Activated CD8-positive, alpha-beta T cell treated with anti-CD3 and anti-CD28 coated beads, Interleukin-2, amount 10 ng/mL, durations not matched to agents 7 days and 5 days (primary cell): ENCODE data around the gene ZBTB17. TPM values are rescaled to one million over a fixed set of nuclear protein-coding genes. Genes with fewer than 3 reads are reported as not detected.
A peak's percentile ranks its signal among the peaks of the same experiment; 100 is the strongest.

ENCODE experiments used
- ATAC-seq: fragments of 150-1000 bp; cut with Tn5 transposase; one replicate; pipeline ENCODE4 v1.10.0; 2021; ENCODE audit warnings: moderate library complexity
- CTCF ChIA-PET: fragments of 350-600 bp; sonication (Branson Sonifier 250); formaldehyde crosslinking; loops from one replicate; lab custom pipeline; 2021; ENCODE audit warnings: antibody characterized with exemption; lab: Charles Lee
- POLR2A ChIA-PET: fragments of 350-600 bp; sonication (Branson Sonifier 250); formaldehyde crosslinking; loops from one replicate; lab custom pipeline; 2021; ENCODE audit warnings: antibody characterized with exemption; lab: Charles Lee
- DNase-seq: peaks from one replicate; pipeline ENCODE4 v3.0.0-alpha.2; 2020
- H3K27ac Mint-ChIP-seq: one replicate; pipeline ENCODE4 v1.8.0; 2021; ENCODE audit warnings: mild to moderate bottlenecking, mixed read lengths
- H3K27me3 Mint-ChIP-seq: one replicate; pipeline ENCODE4 v1.8.0; 2021; ENCODE audit warnings: low read depth, mixed read lengths
- H3K36me3 Mint-ChIP-seq: one replicate; pipeline ENCODE4 v1.8.0; 2021; ENCODE audit warnings: low read depth, mixed read lengths
- H3K4me1 Mint-ChIP-seq: one replicate; pipeline ENCODE4 v1.8.0; 2021; ENCODE audit warnings: low read depth, mixed read lengths
- H3K4me3 Mint-ChIP-seq: one replicate; pipeline ENCODE4 v1.8.0; 2021; ENCODE audit warnings: mild to moderate bottlenecking, mixed read lengths
- H3K9me3 Mint-ChIP-seq: one replicate; pipeline ENCODE4 v1.8.0; 2022; ENCODE audit warnings: mixed read lengths; ENCODE audit not compliant: insufficient read depth
- total RNA-seq, 2 experiments: library from RNA; stranded (reverse); gene quantifications; one replicate each; pipeline ENCODE4 v1.2.3, GENCODE V29; 2021

ZBTB17 gene
- total RNA-seq, 2 experiments from 2014 or later = 32.3 to 33.3 TPM

GRCh38 chr1:16017076-16017460 is 41.2 kb upstream of the ZBTB17 start:
- H3K4me3 Mint-ChIP-seq = no peak overlapping the region
- H3K27me3 Mint-ChIP-seq = peaks cover 4% of the 10 kb centered on the region
- POLR2A ChIA-PET = no interaction called here
- no peak for ATAC-seq
- H3K36me3 Mint-ChIP-seq = no peaks in the 10 kb centered on the region
- H3K27ac Mint-ChIP-seq = no peak overlapping the region
- CTCF ChIA-PET = no interaction called here
- H3K4me1 Mint-ChIP-seq = peaks cover 6% of the 10 kb centered on the region
- no peak for DNase-seq
- H3K9me3 Mint-ChIP-seq = no peaks in the 10 kb centered on the region

GRCh38 chr1:16015960-16016901 is 40.3 kb upstream of the ZBTB17 start:
- no peak for DNase-seq
- ChIA-PET CTCF (no interaction called here), POLR2A (no interaction called here)
- H3K4me3 Mint-ChIP-seq = no peak overlapping the region
- H3K4me1 Mint-ChIP-seq = peaks cover 6% of the 10 kb centered on the region
- ATAC-seq = no peak
- no peaks in the 10 kb centered on the region for H3K9me3 Mint-ChIP-seq
- H3K36me3 Mint-ChIP-seq = no peaks in the 10 kb centered on the region
- no peak overlapping the region for H3K27ac Mint-ChIP-seq
- H3K27me3 Mint-ChIP-seq = peaks cover 4% of the 10 kb centered on the region

GRCh38 chr1:16015491-16015890 is 39.6 kb upstream of the ZBTB17 start:
- Mint-ChIP-seq H3K27ac (no peak overlapping the region), H3K9me3 (no peaks in the 10 kb centered on the region), H3K36me3 (no peaks in the 10 kb centered on the region), H3K4me3 (no peak overlapping the region), H3K27me3 (peaks cover 9% of the 10 kb centered on the region), H3K4me1 (peaks cover 6% of the 10 kb centered on the region)
- ChIA-PET CTCF (no interaction called here), POLR2A (no interaction called here)
- DNase-seq = no peak
- no peak for ATAC-seq

- CTCF ChIA-PET = no interaction called here
- POLR2A ChIA-PET = no interaction called here
These were observed 38.9 kb upstream of the ZBTB17 start for GRCh38 chr1:16014509-16015482.

GRCh38 chr1:16013908-16014258 is 38.0 kb upstream of the ZBTB17 start:
- Mint-ChIP-seq H3K4me1 (peaks cover 6% of the 10 kb centered on the region), H3K36me3 (no peaks in the 10 kb centered on the region), H3K27ac (no peak overlapping the region), H3K4me3 (no peak overlapping the region), H3K27me3 (peaks cover 10% of the 10 kb centered on the region), H3K9me3 (no peaks in the 10 kb centered on the region)
- no peak for DNase-seq
- no peak for ATAC-seq
- POLR2A ChIA-PET = no interaction called here
- CTCF ChIA-PET = no interaction called here

More at GRCh38 chr1:16014509-16015482, 38.9 kb upstream of the ZBTB17 start:
- Mint-ChIP-seq H3K9me3 (no peaks in the 10 kb centered on the region), H3K27ac (no peak overlapping the region), H3K27me3 (peaks cover 10% of the 10 kb centered on the region), H3K36me3 (no peaks in the 10 kb centered on the region), H3K4me1 (peaks cover 6% of the 10 kb centered on the region), H3K4me3 (no peak overlapping the region)
- ATAC-seq (no peak), DNase-seq (no peak)

GRCh38 chr1:16013220-16013907 is 37.5 kb upstream of the ZBTB17 start:
- CTCF ChIA-PET = interaction anchor here (1.9 kb wide), 1 partner anchor 42 kb away, joined by 8 read pairs; no protein-coding TSS in a partner anchor

GRCh38 chr1:16012590-16013219 is 36.8 kb upstream of the ZBTB17 start:
- peak; percentile 54 for DNase-seq
- ATAC-seq = peak; percentile 22
- Mint-ChIP-seq H3K27ac (peak overlapping the region; percentile 25), H3K4me1 (peaks cover 11% of the 10 kb centered on the region), H3K27me3 (peaks cover 10% of the 10 kb centered on the region), H3K9me3 (no peaks in the 10 kb centered on the region), H3K36me3 (no peaks in the 10 kb centered on the region), H3K4me3 (no peak overlapping the region)
- CTCF ChIA-PET = interaction anchor here (1.9 kb wide), 1 partner anchor 43 kb away, joined by 8 read pairs; no protein-coding TSS in a partner anchor
- POLR2A ChIA-PET = interaction anchor here (0.9 kb wide), 1 partner anchor 501 kb away, joined by 3 read pairs; the partner anchor contains the start of gene RNU1-1

More at GRCh38 chr1:16013220-16013907, 37.5 kb upstream of the ZBTB17 start:
- Mint-ChIP-seq H3K27ac (no peak overlapping the region), H3K36me3 (no peaks in the 10 kb centered on the region), H3K4me1 (peaks cover 6% of the 10 kb centered on the region), H3K27me3 (peaks cover 10% of the 10 kb centered on the region), H3K4me3 (no peak overlapping the region), H3K9me3 (no peaks in the 10 kb centered on the region)
- DNase-seq = peak; percentile 44
- ATAC-seq = peak; percentile 40
- POLR2A ChIA-PET = no interaction called here

- H3K9me3 Mint-ChIP-seq = no peaks in the 10 kb centered on the region
- ChIA-PET CTCF (interaction anchor here (1.9 kb wide), 1 partner anchor 44 kb away, joined by 8 read pairs; no protein-coding TSS in a partner anchor), POLR2A (interaction anchor here (0.9 kb wide), 1 partner anchor 502 kb away, joined by 3 read pairs; the partner anchor contains the start of gene RNU1-1)
- no peak overlapping the region for H3K4me3 Mint-ChIP-seq
- peaks cover 12% of the 10 kb centered on the region for H3K4me1 Mint-ChIP-seq
- DNase-seq (no peak), ATAC-seq (no peak)
- H3K36me3 Mint-ChIP-seq = no peaks in the 10 kb centered on the region
- peaks cover 10% of the 10 kb centered on the region for H3K27me3 Mint-ChIP-seq
- peak overlapping the region; percentile 25 for H3K27ac Mint-ChIP-seq
These were observed 36.2 kb upstream of the ZBTB17 start for GRCh38 chr1:16011936-16012589.

GRCh38 chr1:16010837-16011236 is 34.9 kb upstream of the ZBTB17 start:
- ATAC-seq = no peak
- CTCF ChIA-PET = interaction anchor here (1.3 to 2.0 kb wide), 4 partner anchors 45 to 219 kb away, joined by 4 to 6 read pairs (median 4); no protein-coding TSS in a partner anchor
- Mint-ChIP-seq H3K27ac (no peak overlapping the region), H3K4me1 (peaks cover 18% of the 10 kb centered on the region), H3K4me3 (no peak overlapping the region), H3K27me3 (peaks cover 10% of the 10 kb centered on the region), H3K9me3 (no peaks in the 10 kb centered on the region), H3K36me3 (no peaks in the 10 kb centered on the region)
- POLR2A ChIA-PET = no interaction called here
- no peak for DNase-seq

GRCh38 chr1:16009678-16010077 is 33.8 kb upstream of the ZBTB17 start:
- no peaks in the 10 kb centered on the region for H3K9me3 Mint-ChIP-seq
- POLR2A ChIA-PET = no interaction called here
- no peaks in the 10 kb centered on the region for H3K36me3 Mint-ChIP-seq
- peaks cover 9% of the 10 kb centered on the region for H3K27me3 Mint-ChIP-seq
- no peak overlapping the region for H3K27ac Mint-ChIP-seq
- CTCF ChIA-PET = interaction anchor here (0.6 to 2.0 kb wide), 13 partner anchors 11 to 339 kb away, joined by 3 to 6 read pairs (median 4); partner anchors contain the start of genes CLCNKA and SPEN
- H3K4me1 Mint-ChIP-seq = peaks cover 18% of the 10 kb centered on the region
- no peak overlapping the region for H3K4me3 Mint-ChIP-seq
- DNase-seq (no peak), ATAC-seq (no peak)
